Motor neuron (in vitro differentiated cells): ENCODE results near the gene EPHB3. TPM values are rescaled to one million over a fixed set of nuclear protein-coding genes. Genes with fewer than 3 reads are reported as not detected.

Source experiments
- ATAC-seq, 8 experiments: fragments of 200-7000 bp; cut with Tn5 transposase; replicated peaks in 6 of 8; 2 replicates each; pipeline ENCODE4 v1.8.0; 2021; ENCODE audit warnings: mild to moderate bottlenecking in 8 of 8, moderate library complexity in 8 of 8
- H3K27ac ChIP-seq, 2 donors: fragments of 250-450 bp; sonication (Bioruptor Pico); 2 replicates each; pipeline ENCODE4 v1.9.0; 2021; ENCODE audit warnings: antibody characterized with exemption in 2 of 2, mild to moderate bottlenecking in 2 of 2, moderate library complexity in 1 of 2
- H3K4me1 ChIP-seq, 2 donors: fragments of 250-450 bp; sonication (Bioruptor Pico); replicated peaks in 1 of 2; 2 replicates each; pipeline ENCODE4 v1.6.1; 2021; ENCODE audit warnings: antibody characterized with exemption in 2 of 2, mild to moderate bottlenecking in 2 of 2, moderate library complexity in 1 of 2
- H3K4me3 ChIP-seq, 5 donors: fragments of 250-450 bp; sonication (Bioruptor Pico); 2 replicates each; pipeline ENCODE4 v1.9.0; 2021; ENCODE audit warnings: antibody characterized with exemption in 5 of 5, mild to moderate bottlenecking in 5 of 5, moderate library complexity in 4 of 5
- WGBS, 10 experiments: fragments of 450-650 bp; shearing (Covaris generic); methylation state at CpG; one replicate each; pipeline ENCODE4 v1.0.0; 2022; 5-methylcytosine and 5-hydroxymethylcytosine counted together
- in situ Hi-C, 9 experiments: fragments of 400-800 bp; cut with MboI; loops; one replicate each; pipeline ENCODE4 v1.15.0; 2021; ENCODE audit warnings: low sequenced_read_pairs in 9 of 9, low pct_unique_long_range_greater_than_20kb in 2 of 9; ENCODE audit not compliant: unreplicated experiment in 9 of 9
- total RNA-seq, 8 experiments: library from RNA; unstranded; fragments of 300-600 nt; gene quantifications; 2 replicates each; pipeline versions ENCODE4 v1.2.3 to v1.2.4, GENCODE V29; 2022

Gene EPHB3
- total RNA-seq, 8 experiments from 2014 or later, result 2.3 to 40.3 (median 16.9) TPM

GRCh38 chr3:184600685-184601377 is 39.2 kb downstream of the EPHB3 start:
- no peak overlapping the region for H3K4me3 ChIP-seq
- no peak overlapping the region for H3K27ac ChIP-seq
- ATAC-seq, result no peak
- peaks cover 39 to 59% of the 10 kb centered on the region in 2 donors for H3K4me1 ChIP-seq
- in situ Hi-C loops, result no loop called here
- WGBS, 10 experiments, result 33 to 100% (median 72%) methylated on average over 1 to 2 of the region's 10 CpGs; no CpG with 5 or more reads in 6 of the 10 experiments

- no CpG with 5 or more reads among the region's 63 CpGs for WGBS, 10 experiments
- ATAC-seq, result no peak
- in situ Hi-C loops, result no loop called here
- Histone ChIP-seq H3K27ac (peak overlapping the region in 1 of 2 donors; percentile 8), H3K4me3 (no peak overlapping the region), H3K4me1 (peaks cover 39 to 56% of the 10 kb centered on the region in 2 donors)
These were observed 40.2 kb downstream of the EPHB3 start for GRCh38 chr3:184601576-184602371.

DNA sequence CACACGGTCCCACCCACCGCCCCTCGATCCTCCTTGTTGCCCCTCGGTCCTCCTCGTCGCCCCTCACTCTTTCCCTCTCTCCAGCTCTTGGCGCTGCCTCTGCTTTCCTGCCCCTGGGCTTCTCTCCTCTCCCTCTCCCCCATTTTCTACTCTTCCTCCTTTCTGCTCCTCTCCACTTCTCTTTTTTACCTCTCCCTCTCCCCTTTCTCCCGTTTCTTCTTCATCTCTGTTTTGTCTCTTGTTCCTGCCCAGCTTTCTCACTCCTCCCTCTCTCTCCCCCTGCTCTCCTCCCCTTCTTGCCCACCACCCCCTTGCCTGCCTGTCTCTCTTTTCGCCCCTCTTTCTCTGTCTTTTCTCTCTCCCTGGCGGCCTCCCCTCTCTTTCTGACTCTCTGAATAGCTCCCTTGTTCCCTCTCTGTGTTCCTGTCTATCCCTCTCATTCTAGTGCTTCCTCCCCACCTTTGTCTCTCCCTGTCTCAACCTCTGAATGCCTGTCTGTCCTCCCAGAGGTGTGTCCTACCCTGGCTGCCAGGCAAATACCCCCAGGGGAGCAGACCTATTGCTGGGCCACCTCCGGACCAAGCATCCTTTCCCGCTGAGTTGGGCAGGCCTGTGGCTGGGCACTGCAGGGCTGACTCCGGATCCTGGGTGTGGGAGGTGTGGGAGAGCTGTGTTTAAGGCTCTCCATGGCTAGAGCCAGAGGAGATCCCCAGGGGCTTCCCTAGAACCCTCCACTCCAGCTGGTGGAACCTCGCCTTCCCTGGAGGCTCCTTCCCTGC is 41.0 kb downstream of the EPHB3 start:
- H3K4me1 ChIP-seq, result peaks cover 39 to 54% of the 10 kb centered on the region in 2 donors
- peak overlapping the region in 1 of 2 donors; percentile 8 for H3K27ac ChIP-seq
- in situ Hi-C loops, result no loop called here
- no peak overlapping the region for H3K4me3 ChIP-seq
- WGBS, 10 experiments, result 0 to 90% (median 13%) methylated on average over 1 to 5 of the region's 14 CpGs; no CpG with 5 or more reads in 4 of the 10 experiments
- peak in 7 of 8 experiments; percentile 43 to 69 (median 57) for ATAC-seq

DNA sequence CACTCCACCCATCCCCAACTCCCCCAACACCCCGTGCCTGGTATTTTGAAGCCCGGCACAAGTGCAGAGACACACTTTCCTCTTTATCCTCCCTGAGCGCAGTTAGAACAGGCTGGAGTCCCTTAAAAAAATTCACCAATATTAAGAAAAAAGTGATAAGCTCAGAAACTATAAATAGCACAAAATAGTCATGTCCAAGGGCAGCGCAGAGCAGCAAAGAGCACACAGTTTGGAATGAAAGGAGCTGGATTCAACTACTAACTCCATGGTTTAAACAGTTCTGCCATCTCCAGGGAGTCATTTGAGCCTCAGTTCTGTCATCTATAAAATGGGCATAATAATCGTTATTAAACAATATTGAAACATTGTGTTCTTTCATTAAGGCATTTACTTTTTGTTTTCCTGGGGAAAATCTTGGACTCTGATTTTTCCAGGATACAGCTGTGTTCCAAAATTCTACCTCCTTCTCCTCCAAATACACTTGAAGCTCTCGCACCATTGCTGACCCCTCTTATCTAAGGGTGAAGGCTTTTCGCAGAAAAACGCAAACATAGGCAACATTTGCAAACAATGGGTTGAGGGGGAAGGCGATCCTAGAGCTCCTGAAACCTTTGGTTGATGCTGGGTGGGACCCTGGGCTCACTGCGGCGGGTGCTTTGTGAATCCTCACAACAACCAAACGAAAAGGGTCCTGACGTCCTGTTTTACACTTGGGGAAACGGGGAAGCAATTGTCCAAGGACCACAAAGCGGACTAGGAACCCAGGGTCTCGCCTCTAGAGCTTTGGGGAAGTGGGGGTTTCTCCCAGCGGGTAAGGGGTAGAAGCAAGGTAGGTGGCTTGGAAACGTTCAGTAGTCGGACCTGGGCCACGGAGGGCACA is 41.8 kb downstream of the EPHB3 start:
- Histone ChIP-seq H3K4me3 (no peak overlapping the region), H3K4me1 (peaks cover 39 to 53% of the 10 kb centered on the region in 2 donors), H3K27ac (peak overlapping the region in 1 of 2 donors; percentile 49)
- 0 to 80% (median 57%) methylated on average over 1 to 12 of the region's 20 CpGs; no CpG with 5 or more reads in 1 of the 10 experiments for WGBS, 10 experiments
- in situ Hi-C loops, result no loop called here
- ATAC-seq, result peak in 3 of 8 experiments; percentile 23 to 39 (median 27)

GRCh38 chr3:184604039-184604601 is 42.5 kb downstream of the EPHB3 start:
- WGBS, 10 experiments, result 5% methylated on average over 4 of the region's 56 CpGs; no CpG with 5 or more reads in 9 of the 10 experiments
- ATAC-seq, result peak; percentile 33 to 76 (median 70)
- in situ Hi-C loops, result no loop called here
- H3K4me3 ChIP-seq, result peak overlapping the region in 4 of 5 donors; percentile 2 to 16 (median 14)
- peak overlapping the region; percentile 4 to 49 for H3K27ac ChIP-seq
- H3K4me1 ChIP-seq, result peaks cover 39 to 52% of the 10 kb centered on the region in 2 donors

GRCh38 chr3:184604615-184605290 is 43.2 kb downstream of the EPHB3 start:
- Histone ChIP-seq H3K4me3 (peak overlapping the region in 3 of 5 donors; percentile 14 to 16 (median 15)), H3K4me1 (peaks cover 39 to 48% of the 10 kb centered on the region in 2 donors), H3K27ac (peak overlapping the region in 1 of 2 donors; percentile 49)
- in situ Hi-C loops, result no loop called here
- 33 to 100% (median 58%) methylated on average over 1 to 14 of the region's 20 CpGs; no CpG with 5 or more reads in 2 of the 10 experiments for WGBS, 10 experiments
- ATAC-seq, result peak in 4 of 8 experiments; percentile 1 to 57 (median 16)

- in situ Hi-C loops, result no loop called here
- H3K27ac ChIP-seq, result no peak overlapping the region
These were observed 46.6 kb downstream of the EPHB3 start for GRCh38 chr3:184608209-184608608.

DNA sequence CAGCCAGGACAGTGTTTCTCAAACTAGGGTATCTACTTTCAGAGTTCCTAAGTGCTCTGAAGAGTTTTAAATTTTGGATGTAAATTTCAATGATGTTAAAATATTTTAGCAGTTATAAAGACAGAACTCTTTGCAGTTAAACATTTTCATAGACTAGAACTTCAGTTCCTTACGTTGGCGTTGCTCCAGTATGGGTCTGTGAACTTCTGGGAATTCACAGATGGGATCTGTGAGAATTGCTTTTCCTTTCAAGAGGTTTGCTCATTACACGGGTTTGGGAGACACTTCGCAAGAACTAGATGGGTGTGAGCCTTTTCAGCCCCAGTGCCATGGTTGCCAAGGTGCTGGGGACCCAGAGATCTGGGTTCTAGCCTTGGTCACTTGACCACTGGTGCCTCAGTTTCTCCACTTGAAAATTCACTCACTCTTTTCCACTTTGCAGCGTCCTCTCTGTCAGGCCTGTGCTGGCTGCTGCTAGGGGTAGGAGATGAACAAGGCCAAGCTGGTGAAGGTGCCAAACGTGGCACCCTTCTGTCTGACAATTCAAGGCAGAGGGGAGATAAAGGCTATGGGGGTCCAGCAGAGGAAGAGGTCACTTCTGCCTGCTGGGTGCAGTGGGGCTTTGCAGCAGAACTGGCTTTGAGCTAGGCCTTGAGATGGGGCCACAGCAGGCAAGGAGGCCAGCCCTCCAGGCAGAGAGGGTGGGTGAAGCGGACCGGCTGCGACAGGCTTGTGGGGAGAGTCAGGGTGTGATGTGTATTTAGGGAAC is 48.1 kb downstream of the EPHB3 start:
- Histone ChIP-seq H3K4me3 (no peak overlapping the region), H3K4me1 (peaks cover 6 to 12% of the 10 kb centered on the region in 2 donors), H3K27ac (no peak overlapping the region)
- WGBS, 10 experiments, result 44 to 91% (median 80%) methylated on average over 1 to 8 of the region's 9 CpGs; no CpG with 5 or more reads in 1 of the 10 experiments
- in situ Hi-C loops, result no loop called here
- no peak for ATAC-seq

More at GRCh38 chr3:184608209-184608608, 46.6 kb downstream of the EPHB3 start:
- Histone ChIP-seq H3K4me1 (peaks cover 19 to 26% of the 10 kb centered on the region in 2 donors), H3K4me3 (no peak overlapping the region)
- no peak for ATAC-seq

DNA sequence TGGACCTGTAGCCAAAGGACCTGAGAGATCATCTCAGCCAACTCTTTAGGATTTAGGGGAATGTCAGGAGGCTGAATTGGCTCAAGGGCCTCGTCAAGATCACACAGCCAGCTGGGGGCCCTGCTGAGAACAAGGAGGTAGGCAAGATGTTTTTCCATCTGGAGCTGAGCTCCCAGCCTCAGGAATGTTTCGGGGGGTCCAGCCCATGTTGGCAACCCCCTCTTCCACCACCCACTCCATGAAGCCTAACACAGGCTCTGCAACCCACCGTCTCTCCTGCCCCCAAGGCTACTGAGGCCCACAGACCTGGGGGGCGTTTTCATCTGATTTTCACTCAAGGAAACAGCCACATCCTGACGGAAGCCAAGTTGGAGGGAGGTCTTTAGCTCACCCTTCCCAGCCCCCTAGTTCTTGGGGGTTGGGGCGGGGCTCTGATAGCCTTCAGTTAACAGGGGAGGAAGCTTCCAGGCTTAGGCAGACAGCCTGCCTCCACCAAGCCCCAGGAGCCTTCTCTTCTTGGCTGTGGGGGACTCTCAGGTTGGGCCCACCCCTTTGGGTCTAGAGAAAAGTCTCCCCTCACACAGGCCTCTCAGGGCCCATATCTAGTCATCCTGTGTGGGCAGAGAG is 48.8 kb downstream of the EPHB3 start:
- Histone ChIP-seq H3K27ac (no peak overlapping the region), H3K4me3 (no peak overlapping the region), H3K4me1 (peaks cover 0 to 5% of the 10 kb centered on the region in 2 donors)
- ATAC-seq, result no peak
- 0 to 80% (median 38%) methylated on average over 1 to 5 of the region's 6 CpGs; no CpG with 5 or more reads in 6 of the 10 experiments for WGBS, 10 experiments
- in situ Hi-C loops, result no loop called here

DNA sequence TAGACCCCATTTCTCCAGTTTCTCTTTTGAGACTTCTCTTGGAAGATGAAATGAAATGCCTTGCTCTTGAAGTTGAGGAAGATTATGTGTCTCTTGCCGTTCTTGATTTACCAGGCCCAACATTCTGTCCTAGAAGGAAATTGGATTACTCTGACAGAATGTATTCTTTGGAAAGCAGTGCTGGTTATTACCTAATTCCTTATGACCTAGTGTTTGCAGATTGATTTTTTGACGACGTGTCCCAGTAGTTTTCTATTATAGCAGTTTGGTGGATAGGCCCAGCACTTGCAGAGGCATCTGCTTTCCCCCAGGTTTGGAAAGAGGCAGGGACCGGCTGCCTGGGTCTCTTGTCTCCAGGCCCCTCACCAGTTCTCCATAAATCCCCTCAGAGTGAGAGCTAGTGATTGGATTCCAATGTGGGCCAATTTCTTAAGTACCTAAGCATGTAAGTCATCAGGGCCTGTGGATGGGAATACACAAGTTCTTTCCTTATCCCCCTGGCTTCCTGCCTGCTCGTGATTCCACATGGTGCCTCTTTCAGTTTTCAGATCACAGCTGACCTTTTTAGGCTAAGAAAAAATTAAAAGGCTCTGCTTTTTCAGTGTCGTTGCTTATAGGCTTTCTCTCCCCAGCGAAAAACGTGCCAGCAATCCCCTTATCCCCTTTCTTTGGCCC is 50.2 kb downstream of the EPHB3 start:
- ATAC-seq, result no peak
- Histone ChIP-seq H3K4me1 (peaks cover 12 to 15% of the 10 kb centered on the region in 2 donors), H3K27ac (no peak overlapping the region), H3K4me3 (no peak overlapping the region)
- in situ Hi-C loops, result no loop called here
- WGBS, 10 experiments, result 24 to 100% (median 73%) methylated on average over 3 to 8 of the region's 8 CpGs
